ENCODE data around the gene VIM.

Gene VIM

DNA sequence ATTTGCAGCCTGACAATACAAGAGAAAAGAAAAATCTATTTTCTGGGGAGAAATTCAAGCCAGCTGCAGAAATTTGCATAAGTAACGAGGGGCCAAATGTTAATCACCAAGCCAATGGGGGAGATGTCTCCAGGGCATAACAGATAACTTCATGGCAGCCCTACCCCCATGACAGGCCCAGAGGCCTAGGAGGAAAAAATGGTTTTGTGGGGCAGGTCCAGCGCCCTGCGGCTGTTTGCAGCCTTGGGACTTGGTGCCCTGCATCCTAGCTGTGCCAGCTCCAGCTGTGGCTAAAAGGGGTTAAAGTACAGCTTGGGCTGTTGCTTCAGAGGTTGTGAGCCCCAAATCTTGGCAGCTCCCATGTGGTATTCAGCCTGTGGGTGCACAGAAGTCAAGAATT, 54.3 kb downstream of the VIM start:
- Mint-ChIP-seq H3K4me3 (no peak overlapping the region), H3K4me1 (ENCODE audit: low read depth) (no peaks in the 10 kb centered on the region), H3K36me3 (ENCODE audit: low read depth) (no peaks in the 10 kb centered on the region), H3K9me3 (peaks cover 15% of the 10 kb centered on the region), H3K27me3 (peaks cover 16% of the 10 kb centered on the region), H3K27ac (no peak overlapping the region)
- DNase-seq, result no peak

DNA sequence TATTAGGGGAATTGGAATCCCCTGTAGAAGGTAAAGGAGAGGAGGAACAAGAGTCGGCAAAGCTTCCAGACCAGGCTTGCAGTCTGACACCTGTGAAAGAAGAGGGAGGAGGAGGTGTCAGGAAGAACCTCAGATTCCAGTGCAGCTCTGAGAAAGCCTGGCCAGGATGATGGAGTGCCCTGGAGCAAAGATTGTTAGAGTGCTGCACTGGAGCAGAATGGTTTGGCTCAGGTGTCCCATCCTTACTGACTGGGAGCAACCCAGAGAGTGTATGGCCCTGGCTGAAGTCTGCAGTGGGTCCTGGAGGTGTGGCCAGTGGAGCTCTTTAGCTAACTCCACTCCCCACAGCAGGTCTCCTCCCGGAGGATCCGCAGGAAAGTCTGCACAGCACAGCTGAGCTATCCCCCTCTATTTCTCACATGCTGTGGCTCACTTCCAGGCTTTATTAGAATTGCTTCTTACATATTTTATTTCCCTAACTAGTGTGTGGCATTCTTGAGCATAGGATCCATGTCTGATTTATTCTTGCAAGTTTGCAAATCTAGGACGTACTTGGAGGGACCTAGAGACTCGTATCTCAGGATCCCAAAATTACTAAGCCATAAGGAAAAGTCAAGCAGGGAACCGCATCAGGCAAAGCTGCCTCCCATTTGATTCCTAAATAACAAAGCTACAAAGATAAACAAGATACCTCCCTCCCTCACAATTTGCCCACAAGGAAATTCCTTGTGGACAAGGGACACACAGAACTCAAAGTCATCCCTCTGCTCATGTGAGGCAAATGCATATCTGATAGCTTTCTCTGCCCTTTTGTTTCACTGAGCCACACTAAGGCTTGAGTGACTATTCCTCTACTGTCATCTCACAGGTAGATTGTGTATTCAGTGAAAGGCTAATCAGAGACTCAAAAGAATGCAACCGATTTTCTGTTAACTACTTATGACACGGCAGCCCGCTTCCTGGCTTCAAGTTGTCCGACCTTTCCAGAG, 58.8 kb downstream of the VIM start:
- Mint-ChIP-seq H3K9me3 (peaks cover 3% of the 10 kb centered on the region), H3K4me1 (ENCODE audit: low read depth) (peaks cover 20% of the 10 kb centered on the region), H3K27ac (no peak overlapping the region), H3K27me3 (peaks cover 37% of the 10 kb centered on the region), H3K36me3 (ENCODE audit: low read depth) (no peaks in the 10 kb centered on the region), H3K4me3 (no peak overlapping the region)
- DNase-seq, result no peak

Data from activated T-cell treated with anti-CD3 and anti-CD28 coated beads, Interleukin-2, amount 50 U/mL, for 24 hours (primary cell).